ENCODE results near the gene GRAP2.

DNA sequence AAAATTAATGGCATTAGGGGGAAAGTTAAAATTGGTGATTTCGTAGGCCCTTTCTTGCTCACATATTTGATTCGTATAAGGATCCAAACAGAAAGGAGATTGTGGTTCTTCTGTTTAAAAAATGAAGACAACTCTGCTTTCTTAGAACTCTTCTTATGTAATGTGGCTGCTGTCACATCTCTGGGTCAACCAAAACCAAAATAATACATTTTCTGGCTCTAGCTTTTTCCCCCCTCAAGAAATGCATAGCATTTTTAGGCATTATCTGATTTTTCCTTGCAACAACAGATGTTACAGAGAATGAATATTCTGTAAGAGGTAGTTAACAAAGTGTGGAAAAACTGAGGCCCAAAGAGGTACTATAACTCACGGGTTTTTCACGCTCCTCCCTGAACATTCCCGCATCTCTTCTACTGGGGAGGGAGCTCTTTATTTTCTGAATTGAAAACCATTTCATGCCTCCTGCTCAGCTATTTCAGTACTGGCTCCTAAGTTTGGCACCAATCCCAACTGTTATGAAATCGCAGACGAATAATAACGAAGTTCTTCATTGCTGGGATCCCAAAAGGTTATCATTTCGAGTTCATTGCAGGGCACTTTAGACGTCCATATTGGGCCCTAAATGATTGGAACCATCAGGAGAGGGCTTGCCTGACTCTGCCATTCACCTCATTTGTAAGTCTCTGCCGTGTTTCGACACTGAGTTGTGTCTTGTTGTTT, 17.1 kb downstream of the GRAP2 start:
- TF ChIP-seq, protein P1, sequence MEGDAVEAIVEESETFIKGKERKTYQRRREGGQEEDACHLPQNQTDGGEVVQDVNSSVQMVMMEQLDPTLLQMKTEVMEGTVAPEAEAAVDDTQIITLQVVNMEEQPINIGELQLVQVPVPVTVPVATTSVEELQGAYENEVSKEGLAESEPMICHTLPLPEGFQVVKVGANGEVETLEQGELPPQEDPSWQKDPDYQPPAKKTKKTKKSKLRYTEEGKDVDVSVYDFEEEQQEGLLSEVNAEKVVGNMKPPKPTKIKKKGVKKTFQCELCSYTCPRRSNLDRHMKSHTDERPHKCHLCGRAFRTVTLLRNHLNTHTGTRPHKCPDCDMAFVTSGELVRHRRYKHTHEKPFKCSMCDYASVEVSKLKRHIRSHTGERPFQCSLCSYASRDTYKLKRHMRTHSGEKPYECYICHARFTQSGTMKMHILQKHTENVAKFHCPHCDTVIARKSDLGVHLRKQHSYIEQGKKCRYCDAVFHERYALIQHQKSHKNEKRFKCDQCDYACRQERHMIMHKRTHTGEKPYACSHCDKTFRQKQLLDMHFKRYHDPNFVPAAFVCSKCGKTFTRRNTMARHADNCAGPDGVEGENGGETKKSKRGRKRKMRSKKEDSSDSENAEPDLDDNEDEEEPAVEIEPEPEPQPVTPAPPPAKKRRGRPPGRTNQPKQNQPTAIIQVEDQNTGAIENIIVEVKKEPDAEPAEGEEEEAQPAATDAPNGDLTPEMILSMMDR (IDR thresholded peaks at IDR 0.05 in 2 of 3, conservative IDR thresholded peaks at IDR 0.05 in 1 of 3; ENCODE audit: control insufficient read depth in 2 of 3, extremely low read depth in 1 of 3, insufficient read depth in 1 of 3, low read depth in 3 of 3, low read length in 3 of 3), result no peak
- TF ChIP-seq RBBP5 (conservative IDR thresholded peaks at IDR 0.05), result no peak
- TF ChIP-seq GABPA (IDR thresholded peaks at IDR 0.05; ENCODE audit: low read depth), result no peak
- TF ChIP-seq NBN (IDR thresholded peaks at IDR 0.05), result no peak
- TF ChIP-seq EGR1 (IDR thresholded peaks at IDR 0.05; ENCODE audit: borderline replicate concordance in 1 of 2, low read depth in 2 of 2, low read length in 2 of 2), result no peak
- no peak for TF ChIP-seq EZH2 (IDR thresholded peaks at IDR 0.05; ENCODE audit: borderline replicate concordance, control insufficient read depth, low read depth, low read length)
